GM12891 (cell line): Measurements from ENCODE around the gene TMED1. TPM values are rescaled to one million over a fixed set of nuclear protein-coding genes. Genes with fewer than 3 reads are reported as not detected.
A peak's percentile ranks its signal among the peaks of the same experiment; 100 is the strongest.
"Not testable (repeated sequence)": the region's sequence is repeated elsewhere in the genome, so short reads cannot be mapped to it uniquely, and the experiment has no call there.

Experiments used
- DNase-seq: peaks from one replicate; pipeline ENCODE4 v3.0.0; 2011; ENCODE audit warnings: low spot score; ENCODE audit not compliant: insufficient read length
- FAIRE-seq: peaks from 2 replicates; lab custom pipeline; 2011; peaks lifted over from hg19 to GRCh38; lab: Jason Lieb, UNC
- PAX5 ChIP-seq: IDR thresholded peaks from 2 replicates; pipeline ENCODE4 v1.6.1; 2011; ENCODE audit warnings: low read length, moderate library complexity, mild to moderate bottlenecking; ENCODE audit not compliant: insufficient read depth, severe bottlenecking
- POLR2A ChIP-seq: IDR thresholded peaks from 2 replicates; pipeline ENCODE4 v1.6.1; 2011; ENCODE audit warnings: low read depth, low read length, control low read depth
- POLR2AphosphoS5 ChIP-seq: IDR thresholded peaks from 2 replicates; pipeline ENCODE4 v1.6.1; 2011; ENCODE audit warnings: low read depth, low read length, control low read depth
- POU2F2 ChIP-seq: IDR thresholded peaks from 2 replicates; pipeline ENCODE4 v1.6.1; 2011; ENCODE audit warnings: low read depth, mild to moderate bottlenecking, control low read depth, low read length, moderate library complexity
- SPI1 ChIP-seq: IDR thresholded peaks from 2 replicates; pipeline ENCODE4 v1.6.1; 2011; ENCODE audit warnings: low read depth, low read length, control low read depth
- TAF1 ChIP-seq: IDR thresholded peaks from 2 replicates; pipeline ENCODE4 v1.6.1; 2011; ENCODE audit warnings: low read depth, low read length, control low read depth
- polyA plus RNA-seq: library from polyadenylated mRNA; unstranded; fragments of >200 nt; gene quantifications from one replicate; pipeline ENCODE4 v1.2.1, GENCODE V29; 2012; ENCODE audit warnings: low read depth, missing spikeins, inconsistent platforms; ENCODE audit not compliant: missing spikeins

Gene TMED1, protein sequence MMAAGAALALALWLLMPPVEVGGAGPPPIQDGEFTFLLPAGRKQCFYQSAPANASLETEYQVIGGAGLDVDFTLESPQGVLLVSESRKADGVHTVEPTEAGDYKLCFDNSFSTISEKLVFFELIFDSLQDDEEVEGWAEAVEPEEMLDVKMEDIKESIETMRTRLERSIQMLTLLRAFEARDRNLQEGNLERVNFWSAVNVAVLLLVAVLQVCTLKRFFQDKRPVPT
- 12.4 TPM for polyA plus RNA-seq

DNA sequence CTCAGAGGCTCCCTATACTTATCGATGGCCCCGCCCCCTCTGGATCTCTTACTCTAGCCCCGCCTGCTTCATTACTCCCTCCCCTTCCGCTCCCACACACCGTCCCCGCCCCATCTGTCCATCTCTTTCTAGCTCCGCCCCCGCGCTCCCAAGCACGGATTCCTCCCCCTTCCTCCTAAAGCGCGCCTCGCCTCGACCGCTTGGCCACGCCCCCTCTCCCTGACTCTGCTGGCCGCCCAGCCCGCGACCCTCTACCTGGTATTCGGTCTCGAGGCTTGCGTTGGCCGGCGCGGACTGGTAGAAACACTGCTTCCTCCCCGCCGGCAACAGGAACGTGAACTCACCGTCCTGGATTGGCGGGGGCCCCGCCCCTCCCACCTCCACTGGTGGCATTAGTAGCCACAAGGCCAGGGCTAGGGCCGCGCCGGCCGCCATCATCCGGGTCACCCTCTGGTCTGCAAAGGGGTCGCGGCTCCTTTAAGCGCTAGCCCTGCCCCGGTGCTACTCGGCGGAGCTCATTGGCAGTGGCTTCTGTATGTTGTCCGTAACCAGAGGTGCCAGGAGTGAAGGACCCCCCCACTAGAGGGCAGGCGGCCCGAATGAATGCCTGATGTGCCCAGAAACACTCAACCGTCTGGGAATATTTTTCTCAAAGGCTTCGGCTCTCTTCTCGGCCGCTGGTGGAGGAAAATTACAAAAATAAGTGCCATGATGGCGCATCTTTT lies at the start of gene TMED1:
TSS of gene TMED1 (minus strand) at position 459 of the 725 bp plus-strand sequence. CDS start at position 438, 21 bp downstream.
- FAIRE-seq: peak; percentile 96
- TF ChIP-seq POLR2A (peak; percentile 32), TAF1 (peak; percentile 73), POU2F2 (0 out of 2 replicates have a peak, but pooled peaks have one; percentile 6), SPI1 (no peak), POLR2AphosphoS5 (peak; percentile 45; the same call in 1 of the 2 replicates), PAX5 (no peak)

DNA sequence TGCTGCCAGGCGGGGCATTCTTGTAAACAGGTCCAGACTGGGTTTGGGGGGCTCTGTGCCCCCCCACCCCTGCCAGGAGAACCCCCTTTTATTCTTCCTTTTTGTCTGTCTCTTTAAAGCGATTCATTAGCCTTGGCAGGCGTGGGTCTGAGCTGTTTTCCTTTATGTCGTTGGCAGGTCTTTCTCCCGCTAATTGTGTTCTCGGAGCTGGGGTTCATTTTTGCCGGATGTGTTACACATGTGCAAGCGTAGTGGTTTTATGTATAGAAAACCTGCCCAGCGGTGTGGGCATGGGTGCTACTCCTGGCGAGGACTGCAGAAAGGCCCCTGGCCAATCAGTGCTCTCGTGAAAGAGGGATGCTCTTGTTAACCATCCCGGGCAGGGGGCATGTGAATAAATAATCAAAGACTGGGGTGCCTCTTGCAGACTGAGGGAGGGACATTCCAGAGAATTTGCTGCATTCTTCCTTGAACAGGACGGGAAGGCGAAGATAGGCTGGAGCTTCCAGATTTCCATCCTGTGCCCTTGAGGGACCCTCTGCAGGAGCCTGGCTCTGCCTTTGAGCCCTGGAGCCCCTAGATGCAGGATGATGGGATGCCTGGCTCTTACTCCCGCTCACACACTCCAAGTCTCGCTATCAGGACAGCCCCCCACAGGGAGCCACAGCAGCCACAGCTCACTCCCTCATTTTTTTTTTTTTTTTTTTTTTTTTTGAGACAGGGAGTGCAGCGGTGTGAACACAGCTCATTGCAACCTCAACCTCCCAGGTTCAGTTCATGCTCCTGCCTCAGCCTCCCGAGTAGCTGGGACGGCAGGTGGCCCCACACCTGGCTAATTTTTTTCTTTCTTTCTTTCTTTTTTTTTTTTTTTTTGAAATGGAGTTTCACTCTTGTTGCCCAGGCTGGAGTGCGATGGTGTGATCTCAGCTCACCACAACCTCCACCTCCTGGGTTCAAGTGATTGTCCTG lies 49.5 kb upstream of the TMED1 start:
- DNase-seq (no peak), FAIRE-seq (no peak)
- TF ChIP-seq SPI1 (no peak), PAX5 (no peak), POLR2AphosphoS5 (no peak), TAF1 (no peak), POU2F2 (no peak), POLR2A (no peak)

More for the DNA sequence above, at the start of gene TMED1:
- DNase-seq: peak; percentile 95

DNA sequence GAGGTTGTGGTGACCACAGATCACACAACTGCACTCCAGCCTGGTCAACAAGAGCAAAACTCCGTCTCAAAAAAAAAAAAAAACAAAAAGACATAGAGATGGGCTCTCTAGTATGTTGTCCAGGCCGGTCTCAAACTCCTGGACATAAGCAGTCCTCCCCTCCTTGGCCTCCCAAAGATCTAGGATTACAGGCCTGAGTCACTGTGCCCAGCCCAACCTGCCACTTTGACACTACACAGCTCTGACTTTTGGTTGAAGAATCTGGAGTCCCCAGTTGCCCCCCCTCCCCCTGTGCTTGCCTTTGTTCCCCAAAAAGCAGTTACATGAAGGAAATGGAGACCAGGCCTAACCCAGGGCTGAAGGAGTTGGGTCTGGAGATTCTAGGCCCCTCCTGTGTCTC lies 48.3 kb upstream of the TMED1 start:
- no peak for TF ChIP-seq POLR2AphosphoS5
- no peak for TF ChIP-seq PAX5
- TF ChIP-seq SPI1: no peak
- no peak for TF ChIP-seq POU2F2
- TF ChIP-seq TAF1: no peak
- TF ChIP-seq POLR2A: no peak
- FAIRE-seq (no peak), DNase-seq (no peak)

DNA sequence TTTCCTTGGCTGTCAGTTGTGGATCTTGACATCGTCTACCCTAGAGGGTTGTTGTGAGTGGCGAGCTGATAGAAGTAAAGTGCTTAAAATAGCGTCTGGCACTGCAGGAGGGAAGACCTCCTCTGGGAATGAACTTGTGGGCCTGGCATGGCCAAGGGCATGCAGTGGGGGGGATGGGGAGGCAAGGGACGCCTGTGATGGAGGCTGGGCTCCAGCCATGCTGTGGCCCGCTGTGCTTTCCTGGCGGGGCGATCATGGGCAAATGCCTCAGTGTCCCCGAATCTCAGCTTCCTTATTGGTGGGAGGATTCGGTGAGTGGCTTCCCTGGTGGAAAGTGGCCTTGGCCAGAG lies 46.1 kb upstream of the TMED1 start:
- FAIRE-seq: no peak
- DNase-seq: no peak

DNA sequence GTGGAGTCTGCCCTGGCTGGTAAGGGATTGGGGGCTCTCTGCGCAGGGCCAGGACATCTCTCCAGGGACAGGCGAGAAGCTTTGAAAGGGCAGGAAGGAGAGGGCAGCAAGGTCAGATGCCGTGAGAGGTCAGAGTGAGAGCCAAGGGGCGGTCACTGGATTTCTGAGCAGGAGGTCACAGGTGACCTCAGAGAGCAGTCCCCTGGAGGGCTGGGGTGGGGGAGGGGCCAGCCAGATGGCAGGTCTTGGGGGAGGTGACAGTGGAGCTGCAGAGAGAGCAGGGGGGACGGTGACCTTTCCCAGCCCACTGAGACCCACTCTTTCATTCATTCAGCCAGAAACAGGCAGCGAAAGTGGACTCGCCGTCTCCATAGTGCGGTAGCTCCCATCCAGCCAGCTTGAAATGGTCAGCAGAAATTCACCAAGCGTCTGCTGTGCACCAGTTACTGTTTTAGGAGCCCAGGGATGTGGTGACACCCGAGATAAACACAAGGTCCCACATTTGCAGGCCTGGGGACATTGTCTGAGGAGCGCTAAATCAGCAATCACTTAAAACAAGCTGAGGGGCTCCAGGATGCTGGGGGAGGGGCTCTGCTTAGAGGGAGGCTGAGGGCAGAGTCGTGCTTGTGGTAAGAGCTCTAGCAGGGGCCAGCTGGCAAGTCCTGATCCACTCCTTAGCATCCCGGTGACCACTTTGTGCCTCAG lies 45.5 kb upstream of the TMED1 start:
- TF ChIP-seq POU2F2: no peak
- no peak for TF ChIP-seq TAF1
- no peak for TF ChIP-seq PAX5
- TF ChIP-seq SPI1: no peak
- TF ChIP-seq POLR2AphosphoS5: no peak
- no peak for TF ChIP-seq POLR2A
- FAIRE-seq (no peak), DNase-seq (no peak)

More for the DNA sequence above, 46.1 kb upstream of the TMED1 start:
- TF ChIP-seq TAF1 (no peak), SPI1 (no peak), POU2F2 (no peak), POLR2AphosphoS5 (no peak)

DNA sequence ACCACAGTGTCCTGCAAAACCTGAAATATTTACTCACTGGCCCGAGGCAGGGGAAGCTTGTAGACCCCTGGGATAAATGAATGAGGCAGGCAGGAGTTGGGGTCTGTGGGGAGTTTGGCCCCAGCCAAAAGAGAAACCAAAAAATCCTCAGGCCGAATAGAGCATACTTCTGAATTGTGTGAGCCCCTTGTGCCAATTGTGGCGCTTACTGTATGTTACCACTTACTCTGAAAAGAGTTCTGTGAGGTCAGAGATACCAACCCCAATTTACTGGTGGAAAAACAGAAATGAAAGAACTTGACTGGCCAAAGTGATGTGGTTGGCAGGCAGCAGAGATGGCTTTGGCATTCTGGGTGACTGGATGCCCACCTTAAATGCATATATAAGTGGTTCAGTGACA lies 42.2 kb upstream of the TMED1 start:
- TF ChIP-seq POU2F2 (no peak), POLR2AphosphoS5 (no peak), PAX5 (no peak), SPI1 (no peak), TAF1 (no peak), POLR2A (no peak)
- no peak for DNase-seq
- FAIRE-seq: no peak

DNA sequence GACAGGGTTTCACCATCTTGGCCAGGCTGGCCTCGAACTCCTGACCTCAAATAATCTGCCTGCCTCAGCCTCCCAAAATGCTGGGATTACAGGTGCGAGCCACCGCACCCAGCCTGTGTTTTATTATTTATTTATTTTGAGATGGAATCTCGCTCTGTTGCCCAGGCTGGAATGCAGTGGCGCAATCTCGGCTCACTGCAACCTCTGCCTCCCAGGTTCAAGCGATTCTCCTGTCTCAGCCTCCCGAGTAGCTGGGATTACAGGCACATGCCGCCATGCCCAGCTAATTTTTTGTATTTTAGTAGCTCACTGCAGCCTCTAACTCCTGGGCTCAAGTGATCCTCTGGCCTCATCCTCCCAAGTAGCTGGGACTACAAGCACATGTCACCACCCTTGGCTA lies 41.6 kb upstream of the TMED1 start:
- FAIRE-seq, DNase-seq: not testable (repeated sequence)

DNA sequence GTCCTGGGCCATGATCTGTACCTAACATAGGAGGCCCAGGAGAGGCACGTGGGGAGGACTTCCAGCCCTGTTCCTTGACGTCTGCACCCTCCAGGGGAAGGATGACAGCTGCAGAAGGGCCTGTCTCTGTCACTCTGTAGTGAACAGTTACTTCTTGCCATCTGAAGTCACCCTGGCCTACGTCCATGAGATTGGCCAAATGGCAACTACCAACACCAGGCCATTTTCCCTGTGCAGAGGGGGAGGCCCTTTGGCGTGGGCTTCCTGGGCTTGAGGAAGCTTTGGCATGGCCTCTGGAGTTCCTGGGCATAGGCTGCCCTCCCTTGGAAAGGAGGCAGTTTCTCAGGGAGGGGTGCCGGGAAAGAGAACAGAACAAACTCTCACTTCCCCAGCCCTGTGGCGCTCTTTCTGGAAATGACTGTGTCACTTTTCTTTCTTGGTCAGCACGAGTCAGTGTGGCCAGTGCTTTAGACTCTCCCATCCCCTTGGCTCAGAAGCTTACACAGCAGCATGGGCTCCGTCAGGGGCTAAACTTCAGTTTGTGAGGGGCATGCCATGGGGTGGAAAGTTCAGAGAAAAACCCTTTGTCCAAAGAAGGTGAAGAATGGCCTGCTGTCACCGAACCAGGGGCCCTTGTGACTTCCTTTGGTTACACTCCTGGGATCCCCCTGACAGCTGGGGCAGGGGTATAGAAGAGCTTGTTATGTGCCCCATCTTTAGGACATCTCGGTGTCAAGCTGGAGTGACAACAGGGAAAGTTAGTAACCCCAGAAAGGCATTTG lies 40.6 kb upstream of the TMED1 start:
- TF ChIP-seq POLR2A (peak; percentile 38; the same call in 1 of the 2 replicates), SPI1 (peak; percentile 99), POU2F2 (0 out of 2 replicates have a peak, but pooled peaks have one; percentile 50), TAF1 (no peak; the same call in 1 of the 2 replicates), PAX5 (peak; percentile 8)
- peak; percentile 84 for FAIRE-seq
- DNase-seq: no peak

DNA sequence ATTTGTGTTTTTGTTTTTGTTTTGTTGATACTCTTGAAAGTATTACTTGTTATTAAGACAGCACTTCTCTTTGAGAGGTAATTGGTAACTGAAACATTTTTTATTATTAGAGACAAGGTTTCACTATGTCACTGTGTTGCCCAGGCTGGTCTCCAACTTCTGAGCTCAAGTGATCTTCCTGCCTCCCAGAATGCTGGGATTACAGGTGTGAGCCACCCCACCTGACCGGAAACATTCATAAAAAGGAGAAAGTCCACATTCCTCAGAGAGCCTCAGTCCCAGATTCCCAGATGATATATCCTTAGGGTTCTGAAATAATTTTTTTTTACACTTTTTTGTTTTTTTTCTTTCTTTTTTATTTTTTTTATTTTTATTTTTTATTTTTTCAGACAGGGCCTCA lies 38.0 kb upstream of the TMED1 start:
- TF ChIP-seq SPI1: no peak
- TF ChIP-seq POU2F2: no peak
- no peak for TF ChIP-seq TAF1
- TF ChIP-seq PAX5: no peak
- TF ChIP-seq POLR2AphosphoS5: no peak
- TF ChIP-seq POLR2A: no peak
- DNase-seq: no peak
- no peak for FAIRE-seq
